ENCODE results near the gene DDX51.
"Not testable (repeated sequence)": the region's sequence is repeated elsewhere in the genome, so short reads cannot be mapped to it uniquely, and the experiment has no call there.

Gene DDX51

GRCh38 chr12:132147423-132148367 lies 3.6 kb upstream of the DDX51 start:
- in situ Hi-C loops (cut with HindIII; ENCODE audit: low pct_ligation_motif_present, low pct_unique_long_range_greater_than_20kb, low sequenced_read_pairs): loop anchor here (25.0 kb wide), 1 partner anchor 465 kb away; the partner anchor contains the start of genes LRCOL1 and P2RX2

GRCh38 chr12:132146772-132147422 lies 2.8 kb upstream of the DDX51 start:
- in situ Hi-C loops (cut with HindIII; ENCODE audit: low pct_ligation_motif_present, low pct_unique_long_range_greater_than_20kb, low sequenced_read_pairs): loop anchor here (25.0 kb wide), 1 partner anchor 465 kb away; the partner anchor contains the start of genes LRCOL1 and P2RX2
- DNase-seq: no peak

More at GRCh38 chr12:132147423-132148367, 3.6 kb upstream of the DDX51 start:
- DNase-seq: no peak

- in situ Hi-C loops (cut with HindIII; ENCODE audit: low pct_ligation_motif_present, low pct_unique_long_range_greater_than_20kb, low sequenced_read_pairs): loop anchor here (25.0 kb wide), 1 partner anchor 466 kb away; the partner anchor contains the start of genes LRCOL1 and P2RX2
- DNase-seq: no peak
These were observed 2.0 kb upstream of the DDX51 start for GRCh38 chr12:132146098-132146497.

GRCh38 chr12:132145334-132145733 lies 1.2 kb upstream of the DDX51 start:
- no peak for DNase-seq
- in situ Hi-C loops (cut with HindIII; ENCODE audit: low pct_ligation_motif_present, low pct_unique_long_range_greater_than_20kb, low sequenced_read_pairs): loop anchor here (25.0 kb wide), 1 partner anchor 467 kb away; the partner anchor contains the start of genes LRCOL1 and P2RX2

DNA sequence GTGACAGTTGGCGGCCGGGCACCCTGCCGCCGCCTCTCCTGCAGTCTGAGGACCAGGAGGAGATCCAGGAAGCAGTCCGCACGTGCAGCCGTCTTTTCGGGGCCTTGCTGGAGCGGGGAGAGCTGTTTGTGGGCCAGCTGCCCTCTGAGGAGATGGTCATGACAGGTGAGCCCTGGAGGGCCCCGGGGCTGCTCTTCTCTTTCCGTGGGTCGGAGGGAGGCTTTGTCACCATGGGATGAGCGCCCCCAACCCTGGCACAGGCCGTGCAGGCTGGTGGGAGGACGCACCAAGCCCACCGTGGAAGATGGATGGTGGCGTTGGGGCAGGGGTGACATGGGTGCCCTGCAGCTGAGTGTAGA lies 670 bp upstream of the DDX51 start:
- in situ Hi-C loops (cut with HindIII; ENCODE audit: low pct_ligation_motif_present, low pct_unique_long_range_greater_than_20kb, low sequenced_read_pairs): loop anchor here (25.0 kb wide), 1 partner anchor 468 kb away; the partner anchor contains the start of genes LRCOL1 and P2RX2
- DNase-seq: no peak

- no peak for DNase-seq
- in situ Hi-C loops (cut with HindIII; ENCODE audit: low pct_ligation_motif_present, low pct_unique_long_range_greater_than_20kb, low sequenced_read_pairs): loop anchor here (25.0 kb wide), 1 partner anchor 469 kb away; the partner anchor contains the start of genes LRCOL1 and P2RX2
These were observed 615 bp downstream of the DDX51 start for GRCh38 chr12:132143336-132144071.

DNA sequence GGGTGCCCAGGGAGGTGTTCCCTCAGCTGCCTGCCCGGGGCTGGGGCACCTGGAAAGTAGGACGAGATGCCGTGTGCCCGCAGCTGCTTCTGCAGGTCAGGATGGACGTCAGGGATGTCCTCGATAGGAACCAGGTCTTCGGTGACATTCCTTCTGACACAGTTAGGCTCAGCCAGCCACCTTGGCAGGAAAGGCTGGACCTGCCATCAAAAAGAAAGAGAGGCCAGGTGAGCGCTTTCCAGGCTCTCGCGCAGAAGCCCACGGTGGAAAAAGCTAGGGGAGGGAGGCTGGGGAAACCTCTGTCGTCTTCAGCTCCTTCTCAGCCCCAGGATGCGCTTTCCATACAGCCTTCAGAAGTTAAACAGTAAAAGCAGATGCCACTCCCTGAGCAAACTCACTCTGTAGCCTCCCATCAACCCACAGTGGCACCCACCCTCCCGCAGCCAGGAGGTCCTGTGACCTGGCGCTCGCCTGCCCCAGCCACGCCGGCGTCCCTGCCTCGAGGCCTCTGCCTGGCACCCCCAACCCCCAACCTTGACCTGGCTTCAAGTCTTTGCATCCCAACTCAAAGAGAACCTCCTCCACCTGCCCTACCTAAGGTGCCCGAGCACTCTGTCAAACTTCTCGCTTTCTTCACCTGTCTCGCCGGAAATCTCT lies 1.3 kb downstream of the DDX51 start:
- in situ Hi-C loops (cut with HindIII; ENCODE audit: low pct_ligation_motif_present, low pct_unique_long_range_greater_than_20kb, low sequenced_read_pairs): loop anchor here (25.0 kb wide), 1 partner anchor 469 kb away; the partner anchor contains the start of genes LRCOL1 and P2RX2
- DNase-seq: no peak

DNA sequence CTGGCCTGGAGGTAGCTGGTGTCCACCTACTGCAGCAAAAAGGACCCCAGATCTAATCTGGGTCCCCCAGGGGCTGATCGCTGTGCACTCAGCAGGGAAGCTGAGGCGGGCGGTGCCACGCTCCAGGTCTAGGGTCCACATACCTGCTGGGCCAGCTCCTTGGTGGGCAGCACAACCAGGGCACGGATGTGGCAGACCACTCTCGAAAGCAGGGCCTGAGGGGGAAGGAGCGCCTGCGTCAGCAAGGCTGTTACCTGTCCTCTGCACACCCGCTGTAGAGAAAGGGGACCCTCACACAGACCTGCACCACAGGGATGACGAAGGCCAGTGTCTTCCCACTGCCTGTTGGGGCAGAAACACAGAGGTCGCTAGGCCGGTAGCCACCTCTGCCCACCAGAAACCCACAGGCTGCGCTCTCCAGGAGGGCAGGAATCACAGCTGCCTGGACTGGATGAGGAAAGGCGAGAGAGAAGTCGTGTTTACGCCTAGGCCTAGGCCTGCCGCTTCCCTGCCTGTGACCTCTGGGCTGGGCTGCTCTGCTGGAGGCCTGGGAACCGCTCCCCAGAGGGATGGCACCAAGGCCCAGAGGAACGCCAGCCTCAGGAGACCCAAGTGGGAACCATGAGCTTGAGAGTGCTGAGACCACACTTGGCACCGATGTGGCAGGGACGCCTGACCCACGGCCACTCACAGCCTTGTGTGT lies 2.0 kb downstream of the DDX51 start:
- in situ Hi-C loops (cut with HindIII; ENCODE audit: low pct_ligation_motif_present, low pct_unique_long_range_greater_than_20kb, low sequenced_read_pairs): loop anchor here (25.0 kb wide), 1 partner anchor 470 kb away; the partner anchor contains the start of genes LRCOL1 and P2RX2
- DNase-seq: no peak

DNA sequence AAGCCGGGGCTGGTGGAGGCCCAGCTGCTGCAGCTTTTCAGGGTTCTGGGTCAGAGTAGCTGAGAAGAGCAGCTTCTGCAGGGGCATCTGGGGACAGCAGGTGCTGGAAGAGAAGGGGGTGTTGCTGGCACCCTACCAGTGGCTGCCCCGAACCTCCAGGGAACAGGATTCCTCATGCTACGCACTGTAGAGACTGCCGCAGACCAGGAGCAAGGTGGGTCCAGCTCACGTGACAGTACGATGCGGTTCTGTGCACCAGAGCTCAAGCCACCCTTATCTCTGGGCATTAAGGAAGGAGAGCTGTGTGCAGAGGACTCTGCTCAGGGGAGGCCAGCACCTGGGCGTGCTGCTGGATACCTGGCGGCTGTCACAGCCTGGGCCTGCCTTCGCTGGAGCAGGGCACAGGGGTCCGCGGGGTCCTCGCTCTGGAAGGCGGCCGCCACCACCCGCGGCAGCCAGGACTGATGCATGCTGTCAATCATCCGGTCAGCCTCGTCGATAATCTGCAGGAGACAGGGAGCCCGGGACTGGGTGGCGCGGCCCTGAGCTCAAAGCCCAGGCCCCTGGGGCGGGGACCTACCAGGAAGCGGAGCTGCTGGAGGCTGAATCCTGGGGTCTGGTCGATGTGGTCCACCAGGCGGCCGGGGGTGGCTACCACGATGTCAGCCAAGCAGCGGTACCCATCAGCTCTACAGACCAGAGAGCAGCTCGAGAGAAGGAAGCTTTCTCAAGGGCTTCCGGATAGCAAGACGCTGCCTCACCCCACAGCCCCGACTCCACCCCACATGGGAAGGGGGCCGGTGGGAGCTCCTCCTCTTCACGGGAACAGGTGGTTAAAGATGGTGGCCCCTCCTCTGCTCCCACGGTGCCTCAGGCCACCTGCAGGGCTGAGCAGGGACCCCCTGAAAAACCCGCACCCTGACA lies 2.9 kb downstream of the DDX51 start:
- no peak for DNase-seq
- in situ Hi-C loops (cut with HindIII; ENCODE audit: low pct_ligation_motif_present, low pct_unique_long_range_greater_than_20kb, low sequenced_read_pairs): loop anchor here (25.0 kb wide), 1 partner anchor 471 kb away; the partner anchor contains the start of genes LRCOL1 and P2RX2

DNA sequence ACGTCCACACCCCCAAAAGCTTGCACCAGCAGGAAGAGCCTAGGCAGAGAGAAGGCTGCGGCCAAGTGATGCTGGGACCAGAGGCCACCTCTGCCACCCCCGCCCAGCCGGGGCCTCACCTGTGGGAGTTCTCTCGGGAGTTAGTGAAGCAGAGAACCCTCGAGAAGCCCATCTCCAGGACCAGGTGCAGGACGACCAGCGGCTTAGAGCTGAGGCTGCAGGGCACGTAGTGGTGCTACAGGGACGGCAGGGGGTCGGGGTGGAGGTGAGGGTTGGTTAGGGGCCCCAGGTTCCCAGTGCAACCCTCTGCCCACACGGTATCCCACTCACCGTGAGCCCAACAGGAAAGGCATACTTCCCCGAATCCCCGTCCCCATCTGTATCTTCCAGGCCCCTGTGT lies 3.6 kb downstream of the DDX51 start:
- in situ Hi-C loops (cut with HindIII; ENCODE audit: low pct_ligation_motif_present, low pct_unique_long_range_greater_than_20kb, low sequenced_read_pairs): loop anchor here (25.0 kb wide), 1 partner anchor 472 kb away; the partner anchor contains the start of genes LRCOL1 and P2RX2

DNA sequence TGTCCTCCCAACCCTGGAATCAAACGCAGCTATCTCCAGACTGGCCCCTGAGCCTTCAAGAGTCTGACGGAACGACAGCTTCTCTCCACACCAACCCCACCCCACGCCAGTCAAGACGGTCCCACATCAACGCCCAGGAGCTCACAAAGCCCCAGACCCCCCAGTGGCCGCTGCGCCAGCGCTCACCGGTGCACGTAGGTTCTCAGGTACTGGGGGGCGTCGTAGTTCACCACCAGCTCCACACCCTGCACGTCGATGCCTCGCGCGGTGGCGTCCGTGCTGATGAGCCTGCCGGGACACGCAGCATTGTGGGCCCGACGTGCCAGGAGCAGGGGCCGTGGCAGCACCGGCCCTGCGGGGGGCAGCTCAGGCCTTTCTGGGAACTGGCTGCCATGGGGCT lies 4.2 kb downstream of the DDX51 start:
- DNase-seq: no peak
- in situ Hi-C loops (cut with HindIII; ENCODE audit: low pct_ligation_motif_present, low pct_unique_long_range_greater_than_20kb, low sequenced_read_pairs): loop anchor here (25.0 kb wide), 1 partner anchor 472 kb away; the partner anchor contains the start of genes LRCOL1 and P2RX2

More for the DNA sequence above, 3.6 kb downstream of the DDX51 start:
- DNase-seq: no peak

GRCh38 chr12:132138941-132139871 lies 4.9 kb downstream of the DDX51 start:
- in situ Hi-C loops (cut with HindIII; ENCODE audit: low pct_ligation_motif_present, low pct_unique_long_range_greater_than_20kb, low sequenced_read_pairs): loop anchor here (25.0 kb wide), 1 partner anchor 473 kb away; the partner anchor contains the start of genes LRCOL1 and P2RX2
- DNase-seq: no peak

GRCh38 chr12:132137483-132138125 lies 6.5 kb downstream of the DDX51 start:
- DNase-seq: no peak
- in situ Hi-C loops (cut with HindIII; ENCODE audit: low pct_ligation_motif_present, low pct_unique_long_range_greater_than_20kb, low sequenced_read_pairs): loop anchor here (25.0 kb wide), 1 partner anchor 475 kb away; the partner anchor contains the start of genes LRCOL1 and P2RX2

- in situ Hi-C loops (cut with HindIII; ENCODE audit: low pct_ligation_motif_present, low pct_unique_long_range_greater_than_20kb, low sequenced_read_pairs): loop anchor here (25.0 kb wide), 1 partner anchor 476 kb away; the partner anchor contains the start of genes LRCOL1 and P2RX2
- DNase-seq: not testable (repeated sequence)
These were observed 7.9 kb downstream of the DDX51 start for GRCh38 chr12:132136226-132136625.
